GM19023 (cell line): ENCODE results near the gene LRIT1.

Experiments
- ATAC-seq: cut with Tn5 transposase; IDR thresholded peaks from one replicate; pipeline ENCODE4 v1.9.1; 2021; ENCODE audit warnings: mild to moderate bottlenecking, moderate library complexity; ENCODE audit not compliant: unreplicated experiment

The LRIT1 gene

DNA sequence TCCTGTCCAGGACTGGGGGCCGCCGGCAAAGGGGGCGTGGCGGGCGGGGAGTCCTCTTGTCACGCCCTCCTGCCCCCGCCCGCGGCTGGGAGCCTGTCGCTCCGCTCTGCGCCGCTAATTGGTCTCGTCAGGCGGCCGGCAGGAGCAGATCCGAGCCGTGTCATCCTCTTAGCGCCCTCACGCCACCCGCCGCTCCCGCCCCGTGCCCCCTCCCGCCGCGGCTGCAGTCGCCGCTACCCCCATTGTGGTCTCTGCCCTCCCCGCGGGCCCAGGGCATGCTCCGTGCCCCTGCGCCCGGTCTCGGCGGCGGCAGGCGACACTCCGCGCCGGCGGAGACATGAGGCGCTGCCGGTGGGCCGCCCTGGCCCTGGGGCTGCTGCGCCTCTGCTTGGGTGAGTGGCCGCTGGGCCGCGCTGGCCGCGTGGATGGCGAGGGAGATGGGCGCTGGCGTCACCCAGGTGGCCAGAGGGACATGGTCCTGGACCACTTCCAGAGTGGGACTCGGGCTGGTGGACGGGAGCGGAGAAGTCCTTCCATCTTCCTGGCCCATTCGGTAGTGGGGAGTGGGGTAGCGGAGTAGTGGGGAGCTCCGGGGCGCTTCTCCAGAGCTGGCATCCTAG is 46.8 kb downstream of the LRIT1 start, which contains the start of gene CDHR1:
CDHR1 (plus strand) TSS at position 114 of the 620 bp plus-strand sequence; CDS start at position 338, 224 bp downstream.
- peak; percentile 83 for ATAC-seq

GRCh38 chr10:84193846-84194423 is 47.4 kb downstream of the LRIT1 start:
- peak; percentile 10 for ATAC-seq

- no peak for ATAC-seq
These were observed 48.0 kb downstream of the LRIT1 start for GRCh38 chr10:84193327-84193726.

GRCh38 chr10:84191106-84191505 is 50.2 kb downstream of the LRIT1 start:
- no peak for ATAC-seq

GRCh38 chr10:84190621-84191020 is 50.7 kb downstream of the LRIT1 start:
- no peak for ATAC-seq

GRCh38 chr10:84188815-84189214 is 52.5 kb downstream of the LRIT1 start:
- ATAC-seq: no peak

DNA sequence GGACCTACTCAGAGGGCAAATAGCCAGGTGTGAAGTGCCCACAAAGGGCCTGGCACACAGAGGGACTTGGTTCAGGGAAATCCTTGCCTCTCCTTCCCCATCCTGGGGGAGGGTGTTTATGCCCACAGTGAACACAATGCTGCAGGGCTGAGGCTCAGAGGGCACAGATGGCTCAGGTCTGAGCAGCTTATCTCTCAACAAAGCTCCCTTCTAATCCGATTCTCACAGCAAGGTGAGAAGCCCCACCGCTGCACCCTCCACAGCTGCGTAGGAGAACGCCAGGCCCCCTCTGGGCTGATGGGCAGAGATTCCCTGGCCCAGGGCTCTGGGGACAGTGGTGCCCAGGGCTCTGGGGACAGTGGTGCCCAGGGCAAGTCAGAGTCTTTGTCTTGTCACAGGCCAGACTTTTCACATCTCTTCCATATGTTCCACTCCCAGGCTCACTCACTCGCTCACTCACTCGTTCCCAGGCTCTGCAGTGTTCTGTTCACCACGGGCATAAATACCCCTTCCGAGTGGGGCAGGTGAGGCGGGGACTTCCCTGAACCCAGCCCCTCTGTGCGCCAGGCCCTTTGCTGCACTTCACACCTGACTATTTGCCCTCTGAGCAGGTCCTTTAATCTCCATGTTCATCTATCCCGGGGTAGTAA is 55.7 kb downstream of the LRIT1 start:
- no peak for ATAC-seq

- no peak for ATAC-seq
These were observed 56.8 kb downstream of the LRIT1 start for GRCh38 chr10:84184517-84184916.

GRCh38 chr10:84181631-84182030 is 59.7 kb downstream of the LRIT1 start:
- no peak for ATAC-seq
